ENCODE measurements around the gene RNF113B.

The RNF113B gene
- 0 reads per million in 3 experiments for total RNA-seq

GRCh38 chr13:98176777-98177608 is at the start of gene RNF113B:
Gene RNF113B (minus strand): TSS chr13:98177269. CDS start chr13:98177236, 33 bp downstream.
- DNase-seq, result no peak

- no peak for DNase-seq
Measured at GRCh38 chr13:98226496-98226895, 49.4 kb upstream of the RNF113B start.

DNA sequence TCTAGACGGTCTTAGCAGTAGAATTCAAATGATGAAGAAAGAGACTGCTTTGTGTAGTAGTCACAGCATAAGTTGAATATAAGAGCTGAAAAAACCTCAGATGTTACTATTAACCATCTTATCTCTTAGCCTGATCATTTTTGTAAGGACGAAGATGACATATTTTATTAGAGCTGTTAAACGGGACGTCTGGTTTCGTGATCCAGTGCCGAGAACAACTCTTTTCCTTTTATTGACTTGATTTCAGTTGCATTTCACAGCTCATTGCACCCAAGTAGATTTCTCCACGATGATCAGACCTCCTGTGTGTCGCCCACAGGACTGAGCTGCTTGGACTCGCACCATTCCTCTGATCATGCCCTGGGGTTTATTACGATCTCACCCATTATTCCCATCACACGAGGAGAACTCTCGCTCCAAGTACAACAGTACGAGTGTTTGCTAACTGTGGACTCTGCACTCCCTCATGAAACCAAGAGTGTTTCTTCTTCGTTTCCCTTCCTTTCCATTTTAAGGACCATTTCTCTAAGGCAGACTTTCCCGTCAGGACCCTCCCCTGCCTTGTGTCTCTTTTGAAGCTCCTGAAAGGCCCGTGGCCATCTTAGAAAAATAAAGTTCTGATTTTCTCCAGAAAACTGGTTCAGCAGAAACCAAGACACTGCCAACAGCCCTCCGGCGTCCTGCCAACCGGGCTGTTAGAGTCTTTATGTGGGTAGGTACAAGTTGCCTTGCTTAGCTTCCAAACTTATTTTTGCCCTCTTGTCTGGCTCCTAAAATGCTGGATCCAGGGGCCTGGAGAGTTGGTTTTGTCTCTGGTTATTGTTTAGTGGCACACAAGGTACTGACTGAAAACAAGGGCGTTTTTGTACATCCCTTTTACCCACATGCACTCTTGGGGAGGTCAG is 48.2 kb upstream of the RNF113B start:
- no peak for DNase-seq

DNA sequence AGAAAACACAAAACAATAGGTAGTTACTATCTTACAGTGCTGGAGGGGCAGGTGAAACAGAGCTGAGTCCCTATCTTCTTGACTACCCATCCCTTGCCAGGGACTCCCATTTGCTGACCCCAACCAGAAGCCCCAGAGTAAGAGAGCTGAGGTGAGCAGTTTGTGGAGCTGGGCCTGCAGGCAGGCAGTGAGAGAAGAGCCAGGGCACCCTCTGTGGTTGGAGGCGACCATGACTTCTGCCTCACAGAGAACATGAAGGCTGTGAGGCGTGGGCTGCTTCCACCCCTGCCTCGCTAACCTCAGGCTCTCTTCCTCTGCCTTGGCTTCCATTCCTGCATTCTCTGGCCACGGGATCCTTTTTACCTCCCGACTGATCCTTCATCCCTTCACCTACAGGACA is 47.5 kb upstream of the RNF113B start:
- no peak for DNase-seq

DNA sequence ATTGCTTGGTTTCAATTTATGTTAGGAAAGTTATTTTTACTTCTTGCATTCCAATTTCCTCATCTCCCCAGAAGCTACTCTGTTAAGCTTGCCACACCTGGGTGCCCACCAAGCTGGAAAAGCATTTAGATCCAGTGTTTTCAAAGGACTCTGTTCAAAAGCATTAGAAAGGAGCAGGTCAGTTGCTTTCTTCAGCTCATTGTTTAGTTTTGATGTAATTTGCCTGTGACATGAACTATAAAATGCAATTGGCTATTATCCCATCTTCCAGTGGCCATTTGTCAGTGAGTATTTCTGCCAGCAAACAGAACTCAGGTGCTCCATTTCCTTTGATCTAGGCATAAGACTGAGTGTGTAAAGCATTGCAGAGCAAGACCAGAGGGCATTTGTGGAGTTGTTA is 46.7 kb upstream of the RNF113B start:
- no peak for DNase-seq

- DNase-seq, result no peak
Measured at GRCh38 chr13:98222816-98223215, 45.7 kb upstream of the RNF113B start.

- DNase-seq, result no peak
Measured at GRCh38 chr13:98222081-98222554, 45.0 kb upstream of the RNF113B start.

- DNase-seq, result no peak
Measured at GRCh38 chr13:98221234-98221633, 44.2 kb upstream of the RNF113B start.

DNA sequence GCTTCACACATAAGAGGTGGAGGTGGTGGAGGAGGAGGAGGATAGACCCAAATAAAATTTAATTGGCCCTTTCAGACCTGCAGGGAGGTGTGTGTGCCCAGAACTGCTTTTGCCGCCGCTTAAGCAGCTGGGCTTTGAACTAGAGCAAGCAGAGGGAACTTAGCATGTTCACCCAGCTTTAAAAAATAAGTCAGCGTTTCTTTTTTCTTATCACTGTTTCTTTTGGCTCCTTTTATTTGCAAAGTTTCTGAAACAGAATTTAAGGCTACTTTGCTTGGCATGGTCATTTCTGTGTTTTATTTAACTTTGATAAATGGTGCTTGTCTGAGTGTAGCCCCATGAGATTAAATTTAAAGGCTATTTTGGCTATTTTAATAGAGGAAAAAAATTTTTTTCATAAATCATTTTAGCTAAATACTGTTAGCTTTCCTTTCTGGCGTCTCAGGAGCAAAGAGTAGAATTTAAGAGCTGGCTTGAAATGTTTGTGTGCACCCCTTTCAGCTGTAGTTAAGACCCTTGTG is 43.3 kb upstream of the RNF113B start:
- no peak for DNase-seq

DNA sequence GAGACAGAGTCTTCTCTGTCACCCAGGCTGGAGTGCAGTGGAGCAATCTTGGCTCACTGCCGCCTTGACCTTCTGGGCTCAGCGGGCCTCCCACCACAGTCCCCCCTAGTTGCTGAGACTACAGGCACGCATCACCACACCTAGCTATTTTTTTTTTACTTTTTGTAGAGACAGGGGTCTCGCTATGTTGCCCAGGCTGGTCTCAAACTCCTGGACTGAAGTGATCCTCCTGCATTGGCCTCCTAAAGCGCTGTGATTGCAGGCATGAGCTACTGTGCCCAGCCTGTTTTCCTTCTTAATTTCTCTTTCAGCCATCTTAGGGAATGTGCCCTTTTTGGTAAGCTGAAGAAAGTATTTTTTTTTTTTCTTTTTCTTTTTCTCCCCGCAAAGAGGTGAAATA is 42.6 kb upstream of the RNF113B start:
- DNase-seq, result no peak

DNA sequence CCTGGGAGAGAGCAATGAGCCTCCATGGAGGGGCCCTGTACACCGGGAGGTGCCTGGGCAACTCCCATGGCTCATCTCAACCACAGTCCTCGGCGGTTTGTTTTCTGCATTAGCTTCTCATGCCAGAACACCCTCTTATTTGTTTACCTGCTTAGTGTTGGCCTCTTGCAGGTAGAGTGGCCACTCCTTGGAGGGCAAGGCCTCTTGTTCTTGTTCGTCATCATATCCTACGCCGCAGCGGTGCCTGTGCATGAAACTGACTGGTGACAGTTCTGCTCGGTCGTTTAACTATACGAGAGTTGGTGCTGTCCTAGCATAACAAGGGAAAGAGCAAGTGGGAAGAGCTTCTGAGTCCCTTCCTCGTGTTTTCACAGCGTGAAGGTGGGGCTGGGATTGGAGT is 40.5 kb upstream of the RNF113B start:
- DNase-seq, result no peak

- no peak for DNase-seq
Measured at GRCh38 chr13:98216711-98217285, 39.7 kb upstream of the RNF113B start.

GRCh38 chr13:98216135-98216565 is 39.1 kb upstream of the RNF113B start:
- DNase-seq, result no peak

- DNase-seq, result no peak
Measured at GRCh38 chr13:98215508-98215907, 38.4 kb upstream of the RNF113B start.

DNA sequence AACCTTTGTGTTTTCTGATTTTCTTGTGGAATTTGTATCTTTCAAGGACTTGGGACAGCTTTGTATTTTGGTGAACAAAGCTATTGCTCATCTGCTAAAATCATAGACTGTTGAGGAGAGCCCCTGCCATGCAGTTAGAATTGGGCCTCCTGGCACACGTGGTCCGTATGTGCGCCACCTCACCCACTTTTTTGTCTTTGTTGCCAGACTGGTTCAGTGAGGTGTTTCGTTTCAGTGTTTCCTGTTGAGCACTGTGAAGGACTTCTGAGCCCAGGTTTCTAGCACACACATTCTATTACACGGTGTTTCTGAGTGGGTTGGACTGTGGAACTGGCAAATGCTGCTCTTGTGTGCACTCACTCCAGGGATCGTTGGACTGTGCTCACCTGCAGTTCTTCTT is 37.6 kb upstream of the RNF113B start:
- DNase-seq, result no peak

- no peak for DNase-seq
Measured at GRCh38 chr13:98214008-98214643, 37.1 kb upstream of the RNF113B start.

DNA sequence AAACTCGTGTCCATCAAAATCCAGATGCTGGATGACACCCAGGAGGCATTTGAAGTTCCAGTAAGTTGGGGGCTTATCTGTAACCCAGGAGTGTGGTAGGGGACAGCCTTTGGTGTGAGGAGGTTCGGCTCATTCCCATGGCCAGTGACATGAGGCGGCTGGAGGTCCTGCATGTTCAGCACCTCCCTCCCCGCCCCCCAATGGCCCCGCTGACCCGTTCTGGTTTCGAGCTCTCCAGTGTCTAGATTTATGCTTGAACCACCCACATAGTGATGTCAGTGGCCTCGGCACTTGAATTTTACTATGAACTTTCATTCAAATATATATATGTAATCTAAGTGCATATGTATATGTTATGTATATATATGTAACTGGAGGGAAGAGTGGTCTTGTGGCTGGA is 36.3 kb upstream of the RNF113B start:
- no peak for DNase-seq

DNA sequence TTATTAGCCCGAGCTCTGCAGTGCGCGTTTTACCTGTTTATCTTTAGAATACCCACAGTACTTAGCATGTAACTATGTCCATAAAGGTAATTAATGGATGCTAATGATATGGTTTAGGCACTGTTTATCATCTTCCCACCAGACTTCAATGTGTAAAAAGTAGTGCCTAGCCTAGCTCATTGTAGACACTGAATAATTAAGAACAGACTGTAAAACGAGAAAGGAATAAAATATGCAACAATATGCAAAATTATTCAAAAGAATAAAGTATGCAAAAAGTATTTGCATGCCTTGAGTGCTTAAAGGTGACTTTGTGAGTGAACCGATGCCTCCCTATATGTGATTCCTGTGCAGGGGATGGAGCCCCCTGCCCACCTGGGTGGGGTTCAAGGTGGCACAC is 35.7 kb upstream of the RNF113B start:
- no peak for DNase-seq

- no peak for DNase-seq
Measured at GRCh38 chr13:98208606-98209005, 31.5 kb upstream of the RNF113B start.

DNA sequence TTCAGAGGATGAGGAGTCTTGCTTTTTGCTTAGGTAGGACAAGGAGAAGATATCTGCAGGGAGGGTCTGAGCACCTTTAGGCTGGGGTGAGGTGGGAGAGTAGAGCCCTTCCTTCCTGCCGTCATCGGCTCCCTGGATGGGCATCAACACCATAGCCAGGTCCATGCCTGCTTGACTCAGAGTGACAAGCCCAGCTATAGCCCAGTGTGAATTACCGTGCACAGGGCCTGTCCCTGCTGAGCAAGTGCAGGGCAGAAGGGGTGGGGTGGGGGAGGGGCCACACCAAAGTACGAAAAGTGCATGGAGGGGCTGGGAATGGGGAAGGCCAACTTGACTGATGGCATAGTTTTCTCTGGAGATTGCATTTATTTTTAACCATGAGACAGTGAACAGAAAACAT is 30.3 kb upstream of the RNF113B start:
- no peak for DNase-seq

DNA sequence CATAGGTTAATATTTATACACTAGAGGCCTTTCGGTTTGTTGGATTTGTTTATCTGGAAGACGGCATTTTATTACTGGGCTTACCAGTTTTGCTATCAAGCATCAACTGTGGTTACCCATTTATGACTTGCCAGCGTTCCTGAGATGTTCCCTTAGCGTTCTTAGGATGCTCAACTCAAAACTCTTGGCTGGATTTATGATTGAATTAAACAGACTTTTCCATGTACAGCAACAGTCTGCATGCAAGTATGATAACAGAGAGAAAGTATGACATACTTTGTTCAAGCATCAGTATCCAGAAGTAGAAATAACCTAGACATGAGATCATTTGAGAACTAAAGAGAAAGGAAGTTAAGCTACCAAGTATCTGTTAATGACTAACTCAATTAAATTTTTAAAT is 29.9 kb upstream of the RNF113B start:
- no peak for DNase-seq

DNA sequence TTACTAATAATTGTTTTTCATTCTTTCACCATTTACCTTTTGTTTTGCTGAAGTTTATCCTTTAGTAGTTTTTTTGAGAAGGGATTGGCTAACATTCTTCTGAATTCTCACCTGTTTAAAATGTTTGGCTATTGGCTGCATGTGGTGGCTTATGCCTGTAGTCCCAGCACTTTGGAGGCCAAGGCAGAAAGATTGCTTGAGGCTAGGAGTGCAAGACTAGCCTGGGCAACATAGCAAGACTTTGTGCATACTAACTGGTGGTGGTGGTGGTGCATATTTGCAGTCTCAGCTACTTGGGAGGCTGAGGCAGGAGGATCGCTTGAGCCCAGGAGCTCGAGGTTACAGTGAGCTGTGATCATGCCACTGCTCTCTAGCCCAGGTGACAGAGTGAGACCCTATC is 27.5 kb upstream of the RNF113B start:
- no peak for DNase-seq

All from central memory CD4-positive, alpha-beta T cell (primary cell).